Brain pericyte (primary cell): ENCODE data around the gene CIT.
"Not testable (repeated sequence)": the region's sequence is repeated elsewhere in the genome, so short reads cannot be mapped to it uniquely, and the experiment has no call there.

Source experiments
- DNase-seq: peaks from one replicate; pipeline ENCODE4 v3.0.0-alpha.2; 2012; ENCODE audit warnings: low read depth, low spot score

CIT gene

GRCh38 chr12:119876761-119877638 lies at the start of gene CIT:
CIT (minus strand) TSS chr12:119877320; CDS start chr12:119876168, 1,152 bp downstream.
- DNase-seq, result peak; percentile 73

GRCh38 chr12:119925269-119925668 lies 48.1 kb upstream of the CIT start:
- DNase-seq, result no peak

GRCh38 chr12:119920064-119920463 lies 42.9 kb upstream of the CIT start:
- DNase-seq, result no peak

- DNase-seq, result no peak
These were observed 38.9 kb upstream of the CIT start for GRCh38 chr12:119915894-119916510.

- DNase-seq, result no peak
These were observed 37.5 kb upstream of the CIT start for GRCh38 chr12:119914666-119915065.

GRCh38 chr12:119913536-119914330 lies 36.6 kb upstream of the CIT start:
- DNase-seq, result no peak

- no peak for DNase-seq
These were observed 34.1 kb upstream of the CIT start for GRCh38 chr12:119911182-119911581.

GRCh38 chr12:119910586-119910985 lies 33.5 kb upstream of the CIT start:
- no peak for DNase-seq

- DNase-seq, result peak; percentile 39
These were observed 25.0 kb upstream of the CIT start for GRCh38 chr12:119902084-119902509.

- DNase-seq, result no peak
These were observed 24.6 kb upstream of the CIT start for GRCh38 chr12:119901670-119902069.

GRCh38 chr12:119894916-119895315 lies 17.8 kb upstream of the CIT start:
- no peak for DNase-seq

GRCh38 chr12:119892611-119893010 lies 15.5 kb upstream of the CIT start:
- DNase-seq, result not testable (repeated sequence)

GRCh38 chr12:119885549-119885948 lies 8.4 kb upstream of the CIT start:
- DNase-seq, result no peak

- DNase-seq, result not testable (repeated sequence)
These were observed 6.7 kb upstream of the CIT start for GRCh38 chr12:119883791-119884190.

- DNase-seq, result no peak
These were observed 6.1 kb upstream of the CIT start for GRCh38 chr12:119883237-119883636.

GRCh38 chr12:119877639-119877948 lies 474 bp upstream of the CIT start:
- DNase-seq, result no peak

- no peak for DNase-seq
These were observed 6.7 kb downstream of the CIT start for GRCh38 chr12:119870457-119870856.

GRCh38 chr12:119869720-119870119 lies 7.4 kb downstream of the CIT start:
- DNase-seq, result no peak

- DNase-seq, result no peak
These were observed 8.1 kb downstream of the CIT start for GRCh38 chr12:119868992-119869391.

- no peak for DNase-seq
These were observed 12.5 kb downstream of the CIT start for GRCh38 chr12:119864591-119864990.

- no peak for DNase-seq
These were observed 17.9 kb downstream of the CIT start for GRCh38 chr12:119859241-119859640.

- no peak for DNase-seq
These were observed 20.0 kb downstream of the CIT start for GRCh38 chr12:119857041-119857591.
